H1 (cell line): ENCODE data around the gene RAPGEF1. TPM values are rescaled to one million over a fixed set of nuclear protein-coding genes. Genes with fewer than 3 reads are reported as not detected.

ENCODE experiments used
- CTCF ChIA-PET: fragments of 300-600 bp; sonication (Branson Sonifier 250); formaldehyde crosslinking; loops from one replicate; lab custom pipeline; 2021; ENCODE audit not compliant: partially characterized antibody; lab: Charles Lee
- POLR2A ChIA-PET: fragments of 300-600 bp; sonication (Branson Sonifier 250); formaldehyde crosslinking; loops from one replicate; lab custom pipeline; 2021; ENCODE audit warnings: inconsistent platforms; ENCODE audit not compliant: partially characterized antibody; lab: Charles Lee
- DNase-seq, 2 experiments: peaks; one replicate each; pipeline versions ENCODE4 v3.0.0 to v3.0.0-alpha.2; 2010 to 2022; ENCODE audit warnings: low spot score in 2 of 2, low read depth in 1 of 2, mixed read lengths in 1 of 2
- FAIRE-seq: peaks from 2 replicates; lab custom pipeline; 2011; peaks lifted over from hg19 to GRCh38; lab: Jason Lieb, UNC
- H2AFZ ChIP-seq: 2 replicates; pipeline ENCODE4 v1.8.1; 2012; ENCODE audit warnings: low read length, inconsistent platforms
- H2AK5ac ChIP-seq: 2 replicates; pipeline ENCODE4 v1.6.1; 2013; ENCODE audit warnings: low read depth, low read length
- H2BK120ac ChIP-seq: replicated peaks from 2 replicates; pipeline ENCODE3; 2013; ENCODE audit warnings: low read depth, low read length, inconsistent platforms
- H2BK12ac ChIP-seq: 2 replicates; pipeline ENCODE4 v1.6.1; 2013; ENCODE audit warnings: low read depth, low read length
- H2BK15ac ChIP-seq: 2 replicates; pipeline ENCODE4 v1.6.1; 2013; ENCODE audit warnings: low read length
- H2BK20ac ChIP-seq: 2 replicates; pipeline ENCODE4 v1.6.1; 2013; ENCODE audit warnings: low read length
- H2BK5ac ChIP-seq: 2 replicates; pipeline ENCODE4 v1.6.1; 2013; ENCODE audit warnings: low read depth, low read length
- H3K14ac ChIP-seq: 2 replicates; pipeline ENCODE4 v1.6.1; 2013; ENCODE audit warnings: inconsistent platforms; ENCODE audit not compliant: insufficient read length
- H3K18ac ChIP-seq: 2 replicates; pipeline ENCODE4 v1.6.1; 2013; ENCODE audit warnings: low read length; ENCODE audit errors: extremely low read depth
- H3K23ac ChIP-seq: 2 replicates; pipeline ENCODE4 v1.6.1; 2013; ENCODE audit warnings: inconsistent platforms; ENCODE audit not compliant: insufficient read length
- H3K23me2 ChIP-seq: 2 replicates; pipeline ENCODE4 v1.6.1; 2013; ENCODE audit warnings: low read depth, low read length
- H3K27ac ChIP-seq: 2 replicates; pipeline ENCODE4 v1.6.1; 2011; ENCODE audit warnings: low read depth, low read length, inconsistent platforms
- H3K27me3 ChIP-seq, 4 experiments: replicated peaks in 1 of 4; 1 replicate in 1 of 4; 2 replicates in 3 of 4; pipeline versions ENCODE4 v1.6.1 to v1.8.1; 2011 to 2013; ENCODE audit warnings: low read length in 3 of 4, mild to moderate bottlenecking in 3 of 4, inconsistent platforms in 2 of 4, mixed read lengths in 2 of 4, moderate library complexity in 1 of 4; ENCODE audit not compliant: control insufficient read depth in 3 of 4, insufficient read depth in 3 of 4; ENCODE audit errors: extremely low read depth in 1 of 4
- H3K36me3 ChIP-seq, 4 experiments: 2 replicates each; pipeline versions ENCODE4 v1.6.1 to v1.8.1; 2011 to 2013; ENCODE audit warnings: mild to moderate bottlenecking in 4 of 4, low read length in 3 of 4, moderate library complexity in 2 of 4, control low read depth in 1 of 4, inconsistent platforms in 1 of 4; ENCODE audit not compliant: insufficient read depth in 4 of 4, control insufficient read depth in 2 of 4
- H3K4ac ChIP-seq: replicated peaks from 2 replicates; pipeline ENCODE3; 2013; ENCODE audit warnings: low read length, low read depth, mixed read lengths, inconsistent platforms; ENCODE audit not compliant: insufficient read length
- H3K4me1 ChIP-seq, 4 experiments: replicated peaks in 1 of 4; 1 replicate in 1 of 4; 2 replicates in 3 of 4; pipeline versions ENCODE4 v1.6.1 to v1.8.1; 2011 to 2013; ENCODE audit warnings: low read length in 3 of 4, inconsistent platforms in 2 of 4, mixed read lengths in 1 of 4; ENCODE audit not compliant: insufficient read depth in 4 of 4, control insufficient read depth in 3 of 4
- H3K4me2 ChIP-seq, 2 experiments: 2 replicates each; pipeline versions ENCODE4 v1.6.1 to v1.8.1; 2011 to 2013; ENCODE audit warnings: low read depth in 2 of 2, low read length in 2 of 2, control low read depth in 1 of 2, inconsistent platforms in 1 of 2, mild to moderate bottlenecking in 1 of 2; ENCODE audit not compliant: insufficient read depth in 1 of 2
- H3K4me3 ChIP-seq, 4 experiments: fragments of 200-600, 300-600 bp in 1 of 4; sonication (generic), shearing (Covaris generic), sonication (Bioruptor Twin) in 1 of 4; 2 replicates each; pipeline versions ENCODE4 v1.5.1 to v1.8.1; 2011 to 2016; ENCODE audit warnings: low read length in 4 of 4, low read depth in 3 of 4, control low read depth in 2 of 4, inconsistent platforms in 2 of 4, mild to moderate bottlenecking in 2 of 4, mixed read lengths in 1 of 4, moderate library complexity in 1 of 4; ENCODE audit not compliant: insufficient read depth in 2 of 4; ENCODE audit errors: extremely low read depth in 1 of 4
- H3K56ac ChIP-seq: replicated peaks from 2 replicates; pipeline ENCODE3; 2013; ENCODE audit warnings: low read depth, mild to moderate bottlenecking, mixed read lengths, low read length, inconsistent platforms; ENCODE audit not compliant: insufficient read length
- H3K79me1 ChIP-seq: 2 replicates; pipeline ENCODE4 v1.6.1; 2013; ENCODE audit warnings: low read depth, low read length, control low read depth
- H3K79me2 ChIP-seq, 2 experiments: 2 replicates each; pipeline versions ENCODE4 v1.6.1 to v1.8.1; 2012 to 2013; ENCODE audit warnings: low read length in 2 of 2, mild to moderate bottlenecking in 2 of 2, inconsistent platforms in 1 of 2; ENCODE audit not compliant: insufficient read depth in 2 of 2, control insufficient read depth in 1 of 2
- H3K9ac ChIP-seq, 4 experiments: replicated peaks in 1 of 4; 1 replicate in 1 of 4; 2 replicates in 3 of 4; pipeline versions ENCODE4 v1.6.1 to v1.8.1; 2011 to 2013; ENCODE audit warnings: low read depth in 3 of 4, low read length in 3 of 4, control low read depth in 2 of 4, mild to moderate bottlenecking in 2 of 4, moderate library complexity in 2 of 4, inconsistent platforms in 1 of 4; ENCODE audit errors: extremely low read depth in 1 of 4
- H3K9me3 ChIP-seq, 2 experiments: 2 replicates each; pipeline versions ENCODE4 v1.6.1 to v1.8.1; 2012 to 2013; ENCODE audit warnings: mild to moderate bottlenecking in 2 of 2, moderate library complexity in 2 of 2, control low read depth in 1 of 2, inconsistent platforms in 1 of 2, low read depth in 1 of 2, low read length in 1 of 2, mixed read lengths in 1 of 2; ENCODE audit not compliant: insufficient read depth in 2 of 2
- H4K20me1 ChIP-seq, 2 experiments: replicated peaks in 1 of 2; 2 replicates each; pipeline versions ENCODE3 to v1.8.1; 2011 to 2013; ENCODE audit warnings: inconsistent platforms in 2 of 2, low read length in 2 of 2, mild to moderate bottlenecking in 1 of 2; ENCODE audit not compliant: insufficient read depth in 2 of 2, control insufficient read depth in 1 of 2
- H4K5ac ChIP-seq: 2 replicates; pipeline ENCODE4 v1.6.1; 2013; ENCODE audit warnings: low read length, low read depth, mixed read lengths, inconsistent platforms; ENCODE audit not compliant: insufficient read length
- H4K8ac ChIP-seq: 2 replicates; pipeline ENCODE4 v1.8.0; 2013; ENCODE audit warnings: mild to moderate bottlenecking, moderate library complexity, low read length, inconsistent platforms; ENCODE audit not compliant: insufficient read depth; ENCODE audit errors: extremely low read depth
- H4K91ac ChIP-seq: replicated peaks from 2 replicates; pipeline ENCODE3; 2013; ENCODE audit warnings: low read length, mixed read lengths, inconsistent platforms; ENCODE audit not compliant: insufficient read length
- BRCA1 ChIP-seq: IDR thresholded peaks from 2 replicates; pipeline ENCODE4 v1.6.1; 2012; ENCODE audit warnings: low read depth, low read length, improper control_type of control experiment
- CBX5 ChIP-seq: fragments of 300-800, 300-1000 bp; sonication (generic); IDR thresholded peaks from 2 replicates; pipeline ENCODE4 v1.7.1; 2016; ENCODE audit warnings: antibody characterized with exemption, low read length, low read depth
- EP300 ChIP-seq, 2 experiments: IDR thresholded peaks; 1 replicate in 1 of 2; 2 replicates in 1 of 2; pipeline ENCODE4 v1.6.1; 2011 to 2012; ENCODE audit warnings: low read depth in 2 of 2, low read length in 2 of 2, mild to moderate bottlenecking in 2 of 2, borderline replicate concordance in 1 of 2, inconsistent platforms in 1 of 2, moderate library complexity in 1 of 2
- SAP30 ChIP-seq: fragments of 300-600 bp; sonication (generic); IDR thresholded peaks from 2 replicates; pipeline ENCODE4 v1.7.1; 2012; ENCODE audit warnings: low read length, moderate library complexity, mild to moderate bottlenecking, inconsistent platforms; ENCODE audit not compliant: insufficient read depth, insufficient replicate concordance
- SIN3A ChIP-seq, 2 experiments: IDR thresholded peaks in 1 of 2; conservative IDR thresholded peaks in 1 of 2; 2 replicates each; pipeline ENCODE4 v1.6.1; 2011 to 2012; ENCODE audit warnings: low read length in 2 of 2, improper control_type of control experiment in 1 of 2, low read depth in 1 of 2, mild to moderate bottlenecking in 1 of 2
- SP1 ChIP-seq: IDR thresholded peaks from 2 replicates; pipeline ENCODE4 v1.6.1; 2011; ENCODE audit warnings: low read depth, low read length
- SP4 ChIP-seq: IDR thresholded peaks from 2 replicates; pipeline ENCODE4 v1.6.1; 2012; ENCODE audit warnings: low read length, inconsistent platforms
- WGBS, 2 experiments: shearing (Covaris generic) in 1 of 2; methylation state at CpG; one replicate each; pipeline versions ENCODE4 v1.1.6 to v1.1.7; 2013 to 2015; ENCODE audit warnings: low lambda C conversion rate in 2 of 2, mixed read lengths in 2 of 2, inconsistent platforms in 1 of 2, low coverage in 1 of 2, missing lambda C conversion rate in 1 of 2; ENCODE audit not compliant: insufficient replicate concordance in 2 of 2, insufficient coverage in 1 of 2, insufficient read length in 1 of 2; ENCODE audit errors: extremely low coverage in 1 of 2, missing lambda C conversion rate in 1 of 2; 5-methylcytosine and 5-hydroxymethylcytosine counted together
- polyA plus RNA-seq, 7 experiments: library from polyadenylated mRNA; depleted of rRNA in 3 of 7; stranded (reverse) in 5 of 7; unstranded in 2 of 7; fragments of >200 nt in 5 of 7; fragments of 200-250 nt in 2 of 7; gene quantifications; 1 replicate in 5 of 7; 2 replicates in 1 of 7; 4 replicates in 1 of 7; pipeline versions ENCODE4 v1.2.1 to v1.2.3, GENCODE V29; 2011 to 2013; ENCODE audit warnings: missing spikeins in 2 of 7, mixed read lengths in 2 of 7
- total RNA-seq: library from RNA; stranded (reverse); fragmentation: NEBNext Ultra II Directional; extraction: Animal tissue kit (Norgen Biotek cat#: 25700); gene quantifications from 2 replicates; pipeline ENCODE4 v1.2.1, GENCODE V29; 2021
- TF ChIP-seq, protein P1 (sequence below): IDR thresholded peaks from 2 replicates; pipeline ENCODE4 v1.6.1; 2012; ENCODE audit warnings: low read length, inconsistent platforms

RAPGEF1 gene
- total and polyA plus RNA-seq, 2 of the 8 experiments (the other 6 are each of a cell fraction or from before 2014, with no cell fraction given) = 29.7 to 78.9 TPM

GRCh38 chr9:131740898-131741297 is 1.0 kb upstream of the RAPGEF1 start:
- H4K91ac ChIP-seq = no peak overlapping the region
- peaks cover 0 to 9% of the 10 kb centered on the region in 2 experiments for H4K20me1 ChIP-seq
- peaks cover 2% of the 10 kb centered on the region; the same call in 1 of the 2 replicates for H3K23me2 ChIP-seq
- H4K5ac ChIP-seq = no peak overlapping the region
- H3K27me3 ChIP-seq = no peaks in the 10 kb centered on the region; a peak in 1 of 7 replicates
- H3K18ac ChIP-seq = no peak overlapping the region
- H4K8ac ChIP-seq = no peak overlapping the region
- no peak overlapping the region for H2BK15ac ChIP-seq
- H3K36me3 ChIP-seq = no peaks in the 10 kb centered on the region
- no peak for TF ChIP-seq CBX5
- TF ChIP-seq SP1 = no peak
- no peak for TF ChIP-seq SAP30
- no peak for TF ChIP-seq SIN3A (conservative IDR thresholded peaks at IDR 0.05 in 1 of 2, IDR thresholded peaks at IDR 0.05 in 1 of 2; ENCODE audit: low read depth in 1 of 2, low read length in 2 of 2)
- no peak for TF ChIP-seq SP4
- no peak for TF ChIP-seq EP300 (IDR thresholded peaks at IDR 0.05; ENCODE audit: borderline replicate concordance in 1 of 2, low read depth in 2 of 2, low read length in 2 of 2)
- TF ChIP-seq, protein P1, sequence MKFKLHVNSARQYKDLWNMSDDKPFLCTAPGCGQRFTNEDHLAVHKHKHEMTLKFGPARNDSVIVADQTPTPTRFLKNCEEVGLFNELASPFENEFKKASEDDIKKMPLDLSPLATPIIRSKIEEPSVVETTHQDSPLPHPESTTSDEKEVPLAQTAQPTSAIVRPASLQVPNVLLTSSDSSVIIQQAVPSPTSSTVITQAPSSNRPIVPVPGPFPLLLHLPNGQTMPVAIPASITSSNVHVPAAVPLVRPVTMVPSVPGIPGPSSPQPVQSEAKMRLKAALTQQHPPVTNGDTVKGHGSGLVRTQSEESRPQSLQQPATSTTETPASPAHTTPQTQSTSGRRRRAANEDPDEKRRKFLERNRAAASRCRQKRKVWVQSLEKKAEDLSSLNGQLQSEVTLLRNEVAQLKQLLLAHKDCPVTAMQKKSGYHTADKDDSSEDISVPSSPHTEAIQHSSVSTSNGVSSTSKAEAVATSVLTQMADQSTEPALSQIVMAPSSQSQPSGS = no peak
- no peak for TF ChIP-seq BRCA1
- TF ChIP-seq, all 59 proteins: peak for 0
- H3K9ac ChIP-seq = no peak overlapping the region
- H2BK5ac ChIP-seq = no peak overlapping the region
- H3K4me2 ChIP-seq = no peak overlapping the region
- peaks cover 8% of the 10 kb centered on the region for H3K79me1 ChIP-seq
- peaks cover 2 to 5% (median 4%) of the 10 kb centered on the region in 4 experiments; a peak in 5 of 7 replicates for H3K4me1 ChIP-seq
- peaks cover 0 to 7% of the 10 kb centered on the region in 2 experiments; a peak in 1 of 4 replicates for H3K9me3 ChIP-seq
- FAIRE-seq = no peak
- H2BK20ac ChIP-seq = no peak overlapping the region
- no peak overlapping the region for H3K56ac ChIP-seq
- CTCF ChIA-PET = interaction anchor here (0.6 to 9.2 kb wide), 23 partner anchors 10 to 1177 kb away, joined by 3 to 82 read pairs (median 5); partner anchors contain the start of gene POMT1
- H3K4ac ChIP-seq = no peak overlapping the region
- no peak overlapping the region for H3K27ac ChIP-seq
- 96% methylated on average over 4 of the region's 5 CpGs; no CpG with 5 or more reads in 1 of the 2 experiments for WGBS, 2 experiments
- H3K14ac ChIP-seq = no peak overlapping the region
- H2AK5ac ChIP-seq = no peak overlapping the region
- no peak overlapping the region for H2AFZ ChIP-seq
- H3K79me2 ChIP-seq = peaks cover 5 to 30% of the 10 kb centered on the region in 2 experiments; a peak in 3 of 4 replicates
- no peak overlapping the region for H3K23ac ChIP-seq
- no peak overlapping the region for H3K4me3 ChIP-seq
- H2BK120ac ChIP-seq = no peak overlapping the region
- POLR2A ChIA-PET = interaction anchor here (0.6 kb wide), 1 partner anchor 13 kb away, joined by 3 read pairs; no protein-coding TSS in a partner anchor
- no peak overlapping the region for H2BK12ac ChIP-seq
- no peak for DNase-seq
